Activated CD8-positive, alpha-beta memory T cell treated with anti-CD3 and anti-CD28 coated beads, Interleukin-2, amount 50 U/mL, for 4 hours (primary cell): ENCODE results near the gene SUPT7L.

ENCODE experiments used
- DNase-seq: peaks from one replicate; pipeline ENCODE4 v3.0.0-alpha.2; 2020

The SUPT7L gene, protein sequence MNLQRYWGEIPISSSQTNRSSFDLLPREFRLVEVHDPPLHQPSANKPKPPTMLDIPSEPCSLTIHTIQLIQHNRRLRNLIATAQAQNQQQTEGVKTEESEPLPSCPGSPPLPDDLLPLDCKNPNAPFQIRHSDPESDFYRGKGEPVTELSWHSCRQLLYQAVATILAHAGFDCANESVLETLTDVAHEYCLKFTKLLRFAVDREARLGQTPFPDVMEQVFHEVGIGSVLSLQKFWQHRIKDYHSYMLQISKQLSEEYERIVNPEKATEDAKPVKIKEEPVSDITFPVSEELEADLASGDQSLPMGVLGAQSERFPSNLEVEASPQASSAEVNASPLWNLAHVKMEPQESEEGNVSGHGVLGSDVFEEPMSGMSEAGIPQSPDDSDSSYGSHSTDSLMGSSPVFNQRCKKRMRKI

DNA sequence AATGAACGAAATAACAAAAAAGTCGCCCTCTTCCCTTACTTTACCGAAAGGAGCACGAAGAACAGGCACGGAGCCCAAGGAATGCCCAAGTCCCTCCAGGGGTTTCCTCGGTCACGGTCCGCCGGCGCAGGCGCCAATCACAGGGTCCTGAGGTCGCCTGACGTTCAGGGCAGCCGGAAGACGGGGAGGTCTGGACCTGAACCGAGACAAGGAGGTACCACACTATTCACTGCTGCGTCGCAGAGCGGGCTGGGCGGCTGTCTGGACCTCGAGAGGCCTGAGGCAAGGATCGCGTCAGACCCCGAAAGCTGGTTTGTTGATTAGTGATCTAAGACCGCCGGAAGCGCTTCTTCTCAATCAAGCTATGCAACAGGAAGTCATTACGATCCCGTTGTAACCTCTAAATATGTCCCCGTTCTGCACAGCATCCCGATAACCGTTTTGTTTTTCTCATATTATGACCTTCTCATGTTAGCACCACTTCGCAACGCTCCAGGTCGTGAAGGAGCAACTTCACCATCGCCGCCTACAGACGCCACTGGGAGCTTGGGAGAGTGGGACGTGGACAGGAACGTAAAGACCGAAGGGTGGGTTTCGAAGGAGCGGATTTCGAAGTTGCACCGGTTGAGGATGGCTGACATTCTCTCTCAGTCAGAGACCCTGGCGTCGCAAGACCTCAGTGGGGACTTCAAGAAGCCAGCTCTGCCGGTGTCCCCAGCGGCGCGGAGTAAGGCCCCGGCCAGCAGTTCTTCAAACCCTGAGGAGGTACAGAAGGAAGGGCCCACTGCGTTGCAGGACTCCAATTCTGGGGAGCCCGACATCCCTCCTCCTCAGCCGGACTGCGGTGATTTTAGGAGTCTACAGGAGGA is at the start of gene SUPT7L, which contains the start of gene SLC4A1AP:
TSS of gene SUPT7L (minus strand) at position 330 of the 869 bp plus-strand sequence. CDS start 1,422 bp downstream, outside the sequence.
TSS of gene SLC4A1AP (plus strand) at position 605 of the 869 bp plus-strand sequence. CDS start at position 631, 26 bp downstream.
- peak; percentile 66 for DNase-seq

- DNase-seq = no peak
These were observed 49.8 kb upstream of the SUPT7L start for GRCh38 chr2:27713201-27713600.

DNA sequence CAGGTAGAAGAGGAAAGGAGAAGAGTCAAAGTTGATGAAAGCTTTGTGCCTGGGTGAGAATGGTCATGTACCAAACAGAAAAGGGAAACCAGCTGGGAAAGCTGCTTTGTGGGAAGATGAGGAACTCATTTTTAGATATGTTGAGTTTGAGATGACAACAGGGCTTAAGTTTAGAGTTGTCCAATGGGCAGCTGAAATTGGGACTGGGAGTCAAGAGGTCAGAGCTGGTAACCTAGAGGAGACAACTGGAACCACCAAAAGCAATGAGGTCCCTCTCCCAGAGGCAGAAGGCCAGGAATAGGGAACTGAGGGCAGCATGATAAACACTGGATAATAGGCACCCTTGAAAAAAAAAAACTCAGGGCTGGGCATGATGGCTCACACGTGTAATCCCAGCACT is 49.1 kb upstream of the SUPT7L start:
- no peak for DNase-seq

DNA sequence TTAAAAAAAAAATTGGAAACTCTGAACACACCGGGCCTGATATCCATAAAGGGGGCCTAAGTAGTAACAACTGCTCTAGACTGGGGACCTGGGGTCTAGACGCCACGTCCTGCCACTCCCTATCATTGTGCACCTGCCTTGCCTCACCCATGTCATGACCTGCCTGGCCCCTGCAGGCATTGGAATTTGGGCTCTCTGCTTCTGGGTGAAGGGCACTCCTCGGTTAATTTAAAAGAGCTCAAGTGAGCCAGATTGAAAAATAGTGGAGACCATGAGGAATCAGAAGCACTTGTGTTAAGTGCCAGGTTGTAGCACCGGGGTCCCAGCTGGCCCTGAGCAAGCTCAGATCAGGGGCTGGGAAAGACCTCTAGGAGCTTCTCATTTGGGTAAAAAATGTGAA is 48.4 kb upstream of the SUPT7L start:
- DNase-seq = no peak

- DNase-seq = no peak
These were observed 47.4 kb upstream of the SUPT7L start for GRCh38 chr2:27710640-27711430.

DNA sequence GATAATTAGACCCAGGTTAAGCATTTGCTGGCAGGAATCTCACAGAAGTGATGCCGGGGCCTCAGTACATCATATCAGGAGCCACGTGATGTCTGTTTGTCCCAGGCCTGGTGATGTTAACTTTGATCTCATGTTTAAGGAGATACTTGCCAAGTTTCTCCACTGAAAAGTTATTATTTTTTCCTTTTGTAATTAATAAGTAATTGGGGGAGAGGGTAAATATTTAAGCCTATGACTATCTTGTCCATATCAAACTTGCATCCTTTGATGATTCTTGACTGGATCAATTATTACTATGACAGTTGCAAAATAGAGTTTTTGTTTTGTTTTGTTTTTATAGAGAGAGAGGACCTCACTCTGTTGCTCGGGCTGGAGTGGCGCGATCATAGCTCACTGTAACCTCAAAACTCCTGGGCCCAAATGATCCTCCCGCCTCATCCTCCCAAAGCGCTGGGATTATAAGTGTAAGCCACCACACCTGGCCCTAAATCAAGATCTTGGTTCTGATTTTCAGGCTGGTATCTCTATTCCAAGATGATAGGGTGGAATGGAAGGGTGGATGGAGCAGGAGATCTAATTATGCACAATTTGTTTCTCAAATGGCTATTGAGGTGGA is 46.7 kb upstream of the SUPT7L start:
- no peak for DNase-seq

GRCh38 chr2:27709326-27709725 is 45.9 kb upstream of the SUPT7L start:
- DNase-seq = no peak

DNA sequence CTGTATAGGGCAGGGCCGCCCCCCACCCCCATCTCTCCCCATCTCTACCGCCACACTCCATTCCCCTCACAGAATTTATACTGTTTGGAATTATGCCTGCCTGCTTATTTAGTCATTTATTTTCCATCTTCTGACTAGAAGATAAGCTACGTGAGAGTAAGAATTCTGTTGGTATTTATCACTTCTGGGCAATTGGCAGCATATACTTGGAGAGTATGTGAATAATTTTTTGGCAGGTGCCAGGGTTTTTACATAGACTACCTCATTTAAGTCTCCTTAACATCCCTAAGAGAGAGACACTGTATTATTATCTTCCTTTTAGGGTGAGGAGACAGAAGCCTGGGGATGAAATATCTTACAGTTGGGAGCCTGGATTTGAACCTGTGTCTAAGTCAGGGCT is 45.3 kb upstream of the SUPT7L start:
- DNase-seq = no peak

GRCh38 chr2:27708257-27708654 is 44.8 kb upstream of the SUPT7L start:
- DNase-seq = no peak

DNA sequence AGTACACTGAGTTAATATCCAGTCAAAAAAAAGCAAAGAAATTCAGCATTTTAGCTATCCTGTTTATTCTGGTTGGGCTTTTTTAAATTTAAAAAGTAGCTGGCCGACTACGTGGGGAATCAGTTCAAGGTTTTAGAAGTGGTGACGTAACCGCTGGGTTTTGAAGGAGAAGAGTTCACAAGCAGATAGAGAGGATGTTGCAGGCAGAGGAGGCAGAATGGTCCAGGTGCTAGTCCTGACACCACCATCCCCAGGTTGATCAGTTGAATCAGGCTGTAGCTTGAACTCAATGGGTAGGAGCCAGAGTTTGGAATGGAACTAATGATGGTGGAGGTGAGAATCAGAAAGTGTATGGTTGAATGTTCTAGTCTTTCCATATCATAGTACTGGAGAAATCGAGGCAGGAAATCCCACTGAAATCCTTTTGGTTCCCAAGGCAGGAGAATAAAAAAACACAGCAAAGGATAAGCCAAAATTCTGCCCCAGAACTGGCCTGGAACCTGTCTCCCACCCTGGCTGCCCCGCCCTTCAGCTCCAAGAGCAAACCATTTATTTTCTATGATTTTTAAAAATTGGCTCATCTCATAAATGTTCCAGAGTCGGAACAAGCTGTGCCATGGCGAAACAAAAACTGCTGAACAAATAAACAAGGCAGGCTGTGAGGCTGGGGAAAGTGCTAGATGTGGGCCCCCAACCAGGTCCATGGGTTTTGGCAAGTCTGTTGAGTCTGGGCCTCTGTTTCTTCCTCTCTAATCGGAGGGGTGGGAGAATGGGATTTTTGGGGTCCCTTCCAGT is 44.2 kb upstream of the SUPT7L start:
- no peak for DNase-seq

DNA sequence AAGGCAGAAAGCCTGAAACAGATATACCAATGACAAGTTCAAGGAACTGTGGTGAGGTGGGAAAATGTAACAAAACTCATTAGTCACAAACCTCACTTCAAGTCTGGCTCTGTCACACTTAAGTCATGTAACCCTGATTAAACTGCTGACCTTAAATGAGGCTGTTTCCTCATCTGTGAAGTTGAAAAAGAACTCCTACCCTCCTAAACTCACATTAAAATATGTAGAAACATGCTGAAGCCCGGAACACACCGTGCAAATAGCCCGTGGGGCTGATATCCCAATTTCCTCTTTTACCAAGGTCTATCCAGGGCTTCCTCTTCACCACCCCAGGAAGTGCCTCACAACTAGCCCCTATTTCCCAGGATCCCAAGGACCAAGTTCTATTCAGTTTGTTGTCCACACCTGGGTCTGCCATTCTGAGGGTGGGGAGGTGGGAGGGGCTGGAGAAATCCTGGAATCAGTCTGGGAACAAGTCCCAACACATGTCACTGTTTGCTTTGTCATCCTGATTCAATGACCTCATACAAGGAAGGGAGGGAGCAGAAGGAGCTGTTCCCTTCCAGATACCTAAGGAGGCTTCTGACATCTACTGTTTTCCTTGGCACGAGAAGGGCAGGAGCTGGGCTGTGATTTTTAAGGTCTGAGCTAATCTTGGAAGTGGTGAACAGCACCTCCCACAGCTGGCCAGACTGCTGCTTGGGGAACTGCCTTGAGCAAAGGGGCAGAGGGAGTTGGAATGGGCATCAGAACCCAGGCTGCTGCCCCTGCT is 42.6 kb upstream of the SUPT7L start:
- DNase-seq = no peak

GRCh38 chr2:27704342-27704876 is 41.0 kb upstream of the SUPT7L start:
- no peak for DNase-seq

DNA sequence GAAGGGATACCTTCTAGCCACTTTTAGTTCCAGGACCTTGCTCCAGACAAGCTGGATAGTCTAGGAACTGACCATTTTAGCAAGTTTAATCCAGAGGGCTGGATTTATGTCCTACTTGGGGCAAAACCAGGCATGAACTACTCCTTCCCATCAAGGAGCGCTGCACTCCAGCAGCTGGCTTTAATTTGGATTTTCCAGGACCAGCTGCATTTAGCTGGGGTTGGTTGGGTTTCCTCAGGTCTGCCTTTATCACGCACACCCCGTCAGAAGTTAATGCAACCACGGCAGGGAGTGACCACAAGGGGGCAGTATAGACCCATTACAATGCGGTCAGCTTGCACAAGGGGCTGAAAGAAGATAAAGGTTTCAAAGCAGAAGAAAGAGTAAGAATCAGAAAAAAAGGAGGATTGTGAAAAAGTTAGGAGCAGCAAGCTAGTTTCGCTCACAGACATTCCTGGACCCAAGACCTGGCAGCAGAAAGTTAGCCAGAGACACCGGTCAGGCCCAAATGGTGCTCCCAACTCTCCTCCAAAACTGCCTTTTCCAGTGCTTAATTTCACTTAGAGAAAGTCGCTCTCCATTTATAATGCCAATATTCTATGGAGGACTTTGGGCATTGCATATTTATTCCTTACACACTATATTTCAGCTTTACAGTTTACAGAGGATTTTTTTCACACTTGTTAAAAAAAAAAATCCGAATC is 40.4 kb upstream of the SUPT7L start:
- DNase-seq = peak; percentile 86

DNA sequence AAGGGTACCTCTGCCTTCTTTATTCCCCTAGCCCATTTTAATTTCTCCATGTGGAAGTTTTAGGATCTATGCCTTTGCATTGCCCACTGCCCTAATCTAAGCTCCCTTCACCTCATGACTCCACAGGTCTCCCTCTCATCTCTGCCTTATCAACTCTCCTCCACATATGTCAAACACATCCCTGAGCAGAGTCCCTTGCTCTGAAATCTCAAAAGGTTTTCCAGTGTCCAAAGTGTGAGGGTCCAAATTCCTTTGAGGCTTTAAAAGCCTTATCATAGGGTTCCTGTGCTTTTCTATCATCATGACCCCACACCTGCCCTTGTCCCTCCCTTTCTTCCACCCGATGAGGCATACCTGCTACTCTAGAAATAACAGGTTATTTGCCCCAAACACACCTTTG is 38.9 kb upstream of the SUPT7L start:
- DNase-seq = no peak

GRCh38 chr2:27701676-27702075 is 38.3 kb upstream of the SUPT7L start:
- DNase-seq = no peak

DNA sequence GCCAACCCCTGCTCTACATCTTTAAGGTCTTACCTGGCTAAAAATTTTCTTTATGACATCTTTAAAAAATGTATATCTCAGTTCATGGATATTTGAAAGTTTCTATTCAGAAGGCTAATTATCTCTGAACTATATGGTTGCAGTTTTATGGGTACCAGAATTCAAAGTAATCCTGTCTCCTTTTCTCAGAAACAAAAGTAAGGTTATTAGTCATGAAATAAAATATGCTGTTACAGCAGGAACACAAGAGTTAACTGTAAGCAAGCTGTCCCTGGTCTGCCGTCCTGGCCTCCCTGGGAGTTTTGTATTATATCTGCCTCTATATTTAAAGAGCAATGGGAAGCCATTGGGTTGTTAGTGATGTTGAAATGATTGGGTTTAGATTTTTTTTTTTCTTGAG is 34.2 kb upstream of the SUPT7L start:
- DNase-seq = no peak

DNA sequence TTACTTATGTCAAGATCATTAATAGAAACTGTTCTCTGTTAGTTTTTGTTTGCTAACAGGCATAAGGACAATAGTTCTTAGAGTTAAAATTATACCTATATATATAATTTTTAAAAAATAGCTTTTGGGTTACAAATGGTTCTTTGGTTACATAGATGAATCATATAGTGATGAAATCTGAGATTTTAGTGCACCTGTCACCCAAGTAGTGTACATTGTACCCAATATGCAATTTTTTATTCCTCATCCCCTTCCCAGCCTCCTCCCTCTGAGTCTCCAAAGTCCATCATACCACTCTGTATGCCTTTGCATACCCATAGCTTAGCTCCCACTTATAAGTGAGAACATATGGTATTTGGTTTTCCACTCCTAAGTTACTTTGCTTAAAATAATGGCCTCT is 26.6 kb upstream of the SUPT7L start:
- no peak for DNase-seq

GRCh38 chr2:27689424-27689823 is 26.0 kb upstream of the SUPT7L start:
- DNase-seq = no peak

DNA sequence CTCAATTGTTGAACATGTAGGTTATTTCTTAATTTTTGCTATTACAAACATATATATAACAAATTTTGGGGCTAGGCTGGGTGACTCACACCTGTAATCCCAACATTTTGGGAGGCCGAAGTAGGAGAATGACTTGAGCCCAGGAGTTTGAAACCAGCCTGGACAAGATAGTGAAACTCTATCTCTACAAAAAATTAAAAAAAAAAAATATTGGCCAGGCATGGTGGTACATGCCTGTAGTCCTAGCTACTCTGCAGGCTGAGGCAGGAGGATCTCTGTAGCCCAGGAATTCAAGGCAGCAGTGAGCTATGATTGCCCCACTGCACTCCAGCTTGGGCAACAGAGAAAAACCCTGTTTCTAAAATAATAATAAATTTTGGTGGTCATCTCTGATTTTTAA is 23.8 kb upstream of the SUPT7L start:
- no peak for DNase-seq

DNA sequence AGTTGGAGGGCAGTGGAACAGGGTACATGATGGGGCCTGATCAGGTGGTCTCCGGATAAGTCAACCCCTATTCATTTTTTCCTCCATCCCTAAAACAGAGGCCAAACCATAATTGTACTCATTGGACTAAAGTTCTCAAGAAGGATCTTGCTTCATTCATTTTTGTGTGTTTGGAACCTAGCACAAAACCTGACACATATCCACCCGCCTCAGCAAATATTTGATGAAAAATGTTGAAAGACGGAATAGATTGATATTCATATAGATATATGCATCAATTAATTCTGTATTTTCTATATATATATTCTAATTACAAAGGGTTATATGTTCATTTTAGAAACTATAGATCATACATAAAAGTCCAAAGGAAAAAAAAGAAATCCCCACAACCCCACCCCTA is 22.2 kb upstream of the SUPT7L start:
- DNase-seq = no peak
